Measurements from ENCODE around the gene AQP5.

The AQP5 gene

DNA sequence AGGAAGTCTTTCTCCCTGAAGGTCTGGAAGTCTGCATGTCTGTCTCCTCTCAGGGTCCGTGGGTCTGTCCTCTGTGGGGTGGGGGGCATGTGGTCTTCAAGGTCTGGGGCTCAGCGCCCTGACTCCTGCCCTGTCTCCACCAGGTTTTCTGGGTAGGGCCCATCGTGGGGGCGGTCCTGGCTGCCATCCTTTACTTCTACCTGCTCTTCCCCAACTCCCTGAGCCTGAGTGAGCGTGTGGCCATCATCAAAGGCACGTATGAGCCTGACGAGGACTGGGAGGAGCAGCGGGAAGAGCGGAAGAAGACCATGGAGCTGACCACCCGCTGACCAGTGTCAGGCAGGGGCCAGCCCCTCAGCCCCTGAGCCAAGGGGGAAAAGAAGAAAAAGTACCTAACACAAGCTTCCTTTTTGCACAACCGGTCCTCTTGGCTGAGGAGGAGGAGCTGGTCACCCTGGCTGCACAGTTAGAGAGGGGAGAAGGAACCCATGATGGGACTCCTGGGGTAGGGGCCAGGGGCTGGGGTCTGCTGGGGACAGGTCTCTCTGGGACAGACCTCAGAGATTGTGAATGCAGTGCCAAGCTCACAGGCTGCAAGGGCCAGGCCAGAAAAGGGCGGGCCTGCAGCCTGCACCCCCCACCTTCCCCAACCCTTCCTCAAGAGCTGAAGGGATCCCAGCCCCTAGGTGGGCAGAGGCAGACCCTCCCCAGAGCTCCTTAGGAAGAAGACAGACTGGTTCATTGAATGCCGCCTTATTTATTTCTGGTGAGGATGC, 3.4 kb downstream of the AQP5 start:
- DNase-seq (ENCODE audit: low read depth in 2 of 2): no peak

DNA sequence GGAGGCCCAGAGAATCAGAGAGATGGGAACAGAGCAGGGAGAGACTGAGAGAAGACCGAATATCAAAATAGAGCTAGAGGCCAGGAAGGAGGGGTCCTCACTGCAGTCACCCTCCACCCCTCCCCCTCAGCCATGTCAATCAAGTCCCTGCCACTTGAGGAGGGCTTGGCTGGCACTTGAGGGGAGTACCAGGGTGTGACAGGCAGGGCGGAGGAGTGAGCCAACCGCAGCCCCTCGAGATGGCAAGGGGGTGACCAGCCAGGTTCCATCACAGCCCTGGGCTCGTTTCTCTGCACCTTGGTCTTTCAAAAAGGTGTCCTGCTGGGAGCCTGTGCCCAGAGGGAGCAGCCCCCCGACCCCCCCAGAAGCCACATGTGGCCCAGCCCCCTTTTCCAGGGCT, 4.2 kb downstream of the AQP5 start:
- DNase-seq (ENCODE audit: low read depth in 2 of 2): no peak

DNA sequence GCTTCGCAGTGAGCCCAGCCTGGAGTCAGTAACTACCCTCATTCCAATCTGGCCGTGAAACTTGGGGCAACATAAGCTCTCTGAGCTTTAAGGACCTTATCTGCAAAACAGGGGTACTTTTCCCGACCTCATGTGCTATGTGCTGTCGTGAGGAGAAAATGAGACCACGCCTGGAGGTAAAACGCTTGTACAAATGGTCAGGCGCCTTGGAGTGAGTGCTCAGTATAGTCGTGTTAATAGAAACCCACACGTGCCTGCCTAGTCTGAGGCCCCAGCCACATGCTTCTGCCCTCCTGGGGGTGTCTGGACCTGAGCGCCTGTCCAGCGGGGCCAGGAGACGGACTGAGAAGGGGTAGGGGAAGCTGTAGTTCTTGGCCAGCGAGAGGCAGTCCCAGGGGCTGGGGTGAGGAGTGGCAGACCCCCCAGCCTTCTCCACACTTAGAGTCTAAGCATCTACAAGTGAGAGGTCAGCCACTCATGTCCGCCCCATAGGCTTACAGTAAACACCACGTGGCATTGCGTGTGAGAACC, 4.9 kb downstream of the AQP5 start:
- no peak for DNase-seq (ENCODE audit: low read depth in 2 of 2)

DNA sequence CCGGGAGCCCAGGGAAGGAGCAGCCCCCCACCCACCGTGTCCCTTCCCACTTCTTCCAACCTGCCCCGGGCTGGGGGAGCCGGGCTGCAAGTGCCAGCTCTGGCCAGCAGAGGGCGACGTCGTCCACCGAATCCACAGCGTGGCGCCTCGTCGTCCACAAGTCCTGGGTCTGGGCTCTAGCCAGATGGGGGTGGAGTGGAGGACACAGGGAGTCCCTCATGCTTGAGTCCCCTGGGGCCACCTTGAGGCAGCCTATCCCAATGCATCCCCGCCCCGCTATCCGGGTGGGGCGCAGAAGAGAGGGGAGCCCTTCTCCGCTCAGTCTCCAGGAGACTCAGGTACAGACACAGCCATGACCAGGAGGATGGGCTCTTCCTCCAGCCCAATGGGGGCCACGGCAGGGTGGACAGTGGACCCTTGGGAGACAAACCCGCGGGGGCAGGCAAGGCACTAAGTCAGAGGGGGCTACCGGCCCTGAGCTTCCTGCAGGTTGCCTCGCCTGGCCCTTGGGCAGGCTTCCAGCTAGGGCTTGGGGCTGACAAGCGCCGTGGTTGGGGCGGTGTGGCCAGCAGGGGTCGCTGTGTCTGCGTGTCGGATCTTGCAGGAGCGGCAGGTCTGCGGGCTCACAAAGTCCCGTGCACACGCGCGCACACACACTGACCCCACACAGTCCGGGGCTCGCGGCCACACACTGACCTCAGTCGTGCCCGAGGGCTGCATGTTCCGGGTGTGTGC, 5.5 kb downstream of the AQP5 start:
- peak; percentile 83 to 84 for DNase-seq (ENCODE audit: low read depth in 2 of 2)

DNA sequence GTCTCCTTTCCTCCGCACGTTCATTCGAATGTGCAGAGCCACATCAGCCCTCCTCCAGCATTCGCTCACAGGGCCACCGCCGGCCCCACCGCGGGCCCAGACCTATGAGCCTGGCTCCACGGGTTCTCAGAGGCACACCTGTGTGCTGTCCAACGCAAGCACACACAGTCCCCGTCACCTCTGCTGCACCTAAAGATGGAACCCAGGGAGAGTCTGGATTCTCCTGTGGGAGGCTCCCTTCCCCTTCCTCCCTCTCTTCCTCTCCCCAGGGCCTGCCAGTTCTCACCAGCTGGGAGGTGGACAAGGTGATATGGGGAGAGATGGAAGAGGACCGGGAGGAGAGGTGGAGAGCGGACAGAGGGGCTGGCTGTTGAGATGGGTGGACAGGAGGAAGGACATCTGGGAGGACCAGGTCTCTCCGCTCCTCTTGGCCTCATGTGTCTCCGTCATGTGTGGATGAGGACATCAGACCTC, 6.1 kb downstream of the AQP5 start:
- DNase-seq (ENCODE audit: low read depth in 2 of 2): no peak

DNA sequence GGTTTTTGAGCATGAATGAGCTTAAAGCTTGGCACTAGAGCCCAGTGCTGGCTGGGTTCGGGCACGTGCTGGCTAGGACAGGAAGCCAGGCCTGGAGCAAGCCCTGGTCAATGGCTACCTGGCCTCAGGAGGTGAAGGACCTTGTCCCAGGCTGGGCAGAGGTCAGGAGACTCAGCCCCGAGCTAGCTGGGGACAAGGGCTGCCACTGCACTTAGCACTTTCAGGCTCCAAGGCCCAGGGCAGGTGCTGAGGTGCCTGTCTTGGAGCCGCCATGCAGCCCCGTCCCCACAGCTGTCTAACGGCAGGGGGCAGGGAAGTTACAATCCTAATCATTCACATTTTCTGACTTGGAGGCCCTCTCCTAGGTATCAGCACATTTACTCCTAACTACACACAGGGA, 6.8 kb downstream of the AQP5 start:
- no peak for DNase-seq (ENCODE audit: low read depth in 2 of 2)

DNA sequence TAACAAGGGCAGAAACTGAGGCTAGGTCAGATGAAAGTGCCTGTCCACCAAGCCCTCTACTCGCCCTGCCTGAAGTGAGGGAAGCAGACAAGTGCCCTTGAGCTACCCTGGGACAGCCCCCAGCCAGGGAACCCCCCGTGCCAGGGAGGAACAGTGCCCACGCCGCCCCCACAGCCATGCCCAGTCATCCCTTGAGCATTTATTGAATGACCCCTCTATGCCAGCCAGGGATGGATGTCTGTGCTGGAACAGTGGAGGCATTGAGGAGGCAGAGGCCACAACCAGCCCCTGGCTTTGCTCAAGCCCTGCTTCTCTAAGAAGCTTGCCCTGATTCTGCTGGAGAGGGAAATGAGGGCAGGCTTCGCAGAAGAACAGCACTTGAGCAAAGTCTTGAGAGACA, 7.4 kb downstream of the AQP5 start:
- no peak for DNase-seq (ENCODE audit: low read depth in 2 of 2)

GRCh38 chr12:49969651-49970429, 8.2 kb downstream of the AQP5 start:
- no peak for DNase-seq (ENCODE audit: low read depth in 2 of 2)

- DNase-seq (ENCODE audit: low read depth in 2 of 2): no peak
Observed at GRCh38 chr12:49970658-49971057, 9.0 kb downstream of the AQP5 start.

GRCh38 chr12:49971141-49971540, 9.5 kb downstream of the AQP5 start:
- DNase-seq (ENCODE audit: low read depth in 2 of 2): no peak

- DNase-seq (ENCODE audit: low read depth in 2 of 2): no peak
Observed at GRCh38 chr12:49972129-49972528, 10.5 kb downstream of the AQP5 start.

DNA sequence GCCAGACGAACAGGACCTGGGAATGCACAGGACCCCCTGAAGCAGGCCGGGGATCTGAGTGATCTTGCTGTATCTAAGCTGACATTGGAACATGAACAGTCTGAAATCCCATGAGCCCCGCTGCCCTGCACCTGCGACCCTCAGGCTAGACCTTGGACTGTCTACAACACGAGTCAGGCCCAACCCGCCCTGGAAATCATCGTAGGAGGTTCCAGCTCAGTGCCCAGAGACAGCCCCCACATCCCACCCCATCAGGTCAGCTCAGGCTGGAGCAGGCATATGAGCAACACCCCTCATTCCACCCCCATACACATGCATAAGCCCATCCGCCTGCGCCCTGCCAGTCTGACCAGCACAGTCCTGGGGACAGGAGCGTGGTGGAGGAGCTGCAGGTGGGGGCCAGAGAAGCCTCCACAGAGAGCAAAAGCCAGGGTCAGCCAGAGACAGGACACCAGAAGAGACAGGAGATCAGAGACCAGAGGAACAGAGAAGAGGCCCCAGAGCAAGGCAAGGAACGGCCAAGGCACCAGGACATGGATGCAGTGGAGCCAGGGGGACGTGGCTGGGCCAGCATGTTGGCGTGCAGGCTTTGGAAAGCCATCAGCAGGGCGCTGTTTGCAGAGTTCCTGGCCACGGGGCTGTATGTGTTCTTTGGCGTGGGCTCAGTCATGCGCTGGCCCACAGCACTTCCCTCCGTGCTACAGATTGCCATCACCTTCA, 11.1 kb downstream of the AQP5 start, which contains the start of gene AQP6:
Gene AQP6, plus strand, starts transcription at position 307 of the 720 bp plus-strand sequence. Its CDS starts 227 bp downstream, at position 534.
- DNase-seq (ENCODE audit: low read depth in 2 of 2): no peak

- DNase-seq (ENCODE audit: low read depth in 2 of 2): no peak
Observed at GRCh38 chr12:49973361-49973830, 11.7 kb downstream of the AQP5 start.

GRCh38 chr12:49974231-49974675, 12.6 kb downstream of the AQP5 start:
- DNase-seq (ENCODE audit: low read depth in 2 of 2): no peak

DNA sequence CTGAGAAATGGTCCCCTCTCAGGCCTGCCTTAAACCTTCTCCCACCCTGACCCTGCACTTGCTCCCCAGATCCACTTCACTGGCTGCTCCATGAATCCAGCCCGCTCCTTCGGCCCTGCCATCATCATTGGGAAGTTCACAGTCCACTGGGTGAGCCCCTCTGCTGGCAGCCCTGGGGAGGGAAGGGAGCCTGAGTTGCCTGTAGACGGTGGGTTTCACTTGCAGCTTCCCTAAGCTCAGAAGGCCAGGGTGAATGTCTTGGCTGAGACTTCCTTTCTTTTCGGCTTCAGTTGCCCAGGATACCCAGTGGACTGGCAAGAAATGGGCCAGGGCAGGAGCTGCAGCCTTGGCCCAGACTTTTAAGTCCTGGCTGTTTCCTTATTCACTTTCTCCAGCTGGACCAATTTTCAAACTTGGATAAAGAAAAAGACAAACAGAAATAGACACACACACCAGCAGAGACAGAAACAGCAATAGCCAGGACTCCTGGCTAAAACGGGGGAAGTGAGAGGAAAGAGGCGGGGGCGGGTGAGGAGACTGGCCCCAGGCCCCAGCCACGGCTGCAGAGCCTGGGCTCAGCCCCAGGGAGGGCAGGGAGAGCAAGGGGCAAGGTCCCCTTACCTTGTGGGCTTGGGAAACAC, 13.1 kb downstream of the AQP5 start:
- no peak for DNase-seq (ENCODE audit: low read depth in 2 of 2)

GRCh38 chr12:49975318-49975761, 13.7 kb downstream of the AQP5 start:
- no peak for DNase-seq (ENCODE audit: low read depth in 2 of 2)

GRCh38 chr12:49976557-49976956, 14.9 kb downstream of the AQP5 start:
- DNase-seq (ENCODE audit: low read depth in 2 of 2): no peak

- no peak for DNase-seq (ENCODE audit: low read depth in 2 of 2)
Observed at GRCh38 chr12:49978125-49978524, 16.5 kb downstream of the AQP5 start.

DNA sequence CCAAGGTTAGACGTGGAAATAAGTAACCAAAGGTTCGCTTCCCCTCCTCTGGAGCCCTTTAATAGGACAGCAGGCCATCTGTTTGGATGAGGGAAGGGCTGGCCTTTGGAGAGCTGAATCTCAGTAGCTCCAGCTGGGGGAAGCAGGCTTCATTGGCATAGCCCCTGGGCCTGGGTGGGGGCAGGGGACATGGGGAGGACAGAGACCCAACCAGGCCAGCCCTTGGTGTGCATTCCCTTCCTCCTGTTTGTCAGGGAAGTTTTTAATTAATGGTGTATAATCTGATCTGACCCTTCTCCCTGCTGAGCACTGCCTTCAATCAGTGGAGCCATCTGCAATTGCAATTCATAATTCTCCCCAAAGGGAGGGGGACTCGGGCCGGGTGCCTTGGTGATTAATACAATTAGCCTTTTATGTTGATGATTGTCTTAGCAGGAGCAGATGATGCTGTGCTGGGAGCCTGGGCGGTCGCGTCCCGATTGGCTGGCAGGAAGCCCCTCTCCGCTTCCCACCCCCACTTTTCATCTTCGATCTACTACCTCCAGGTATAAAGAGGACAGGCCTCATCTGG, 17.4 kb downstream of the AQP5 start:
- DNase-seq (ENCODE audit: low read depth in 2 of 2): no peak

DNA sequence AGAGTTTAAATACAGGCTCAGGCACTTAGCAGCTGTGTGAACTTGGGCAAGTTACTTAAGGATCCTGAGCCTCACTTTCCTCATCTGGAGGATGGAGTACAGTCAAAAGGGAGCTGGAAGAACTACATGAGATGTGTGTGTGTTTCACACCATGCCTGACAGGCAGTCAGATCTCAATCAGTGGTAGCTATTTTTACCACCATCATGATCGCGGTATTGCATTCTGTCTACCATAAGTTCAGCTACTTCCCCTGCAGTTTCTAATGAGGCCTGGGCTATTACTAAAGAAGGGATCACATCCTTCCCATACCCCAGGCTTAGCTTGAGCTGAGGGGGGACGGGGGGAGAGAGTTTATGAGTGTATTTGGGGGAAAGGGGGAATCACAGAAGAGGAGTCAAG, 18.1 kb downstream of the AQP5 start:
- no peak for DNase-seq (ENCODE audit: low read depth in 2 of 2)
